ENCODE results near the gene SLC13A3.

The SLC13A3 gene, protein sequence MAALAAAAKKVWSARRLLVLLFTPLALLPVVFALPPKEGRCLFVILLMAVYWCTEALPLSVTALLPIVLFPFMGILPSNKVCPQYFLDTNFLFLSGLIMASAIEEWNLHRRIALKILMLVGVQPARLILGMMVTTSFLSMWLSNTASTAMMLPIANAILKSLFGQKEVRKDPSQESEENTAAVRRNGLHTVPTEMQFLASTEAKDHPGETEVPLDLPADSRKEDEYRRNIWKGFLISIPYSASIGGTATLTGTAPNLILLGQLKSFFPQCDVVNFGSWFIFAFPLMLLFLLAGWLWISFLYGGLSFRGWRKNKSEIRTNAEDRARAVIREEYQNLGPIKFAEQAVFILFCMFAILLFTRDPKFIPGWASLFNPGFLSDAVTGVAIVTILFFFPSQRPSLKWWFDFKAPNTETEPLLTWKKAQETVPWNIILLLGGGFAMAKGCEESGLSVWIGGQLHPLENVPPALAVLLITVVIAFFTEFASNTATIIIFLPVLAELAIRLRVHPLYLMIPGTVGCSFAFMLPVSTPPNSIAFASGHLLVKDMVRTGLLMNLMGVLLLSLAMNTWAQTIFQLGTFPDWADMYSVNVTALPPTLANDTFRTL

DNA sequence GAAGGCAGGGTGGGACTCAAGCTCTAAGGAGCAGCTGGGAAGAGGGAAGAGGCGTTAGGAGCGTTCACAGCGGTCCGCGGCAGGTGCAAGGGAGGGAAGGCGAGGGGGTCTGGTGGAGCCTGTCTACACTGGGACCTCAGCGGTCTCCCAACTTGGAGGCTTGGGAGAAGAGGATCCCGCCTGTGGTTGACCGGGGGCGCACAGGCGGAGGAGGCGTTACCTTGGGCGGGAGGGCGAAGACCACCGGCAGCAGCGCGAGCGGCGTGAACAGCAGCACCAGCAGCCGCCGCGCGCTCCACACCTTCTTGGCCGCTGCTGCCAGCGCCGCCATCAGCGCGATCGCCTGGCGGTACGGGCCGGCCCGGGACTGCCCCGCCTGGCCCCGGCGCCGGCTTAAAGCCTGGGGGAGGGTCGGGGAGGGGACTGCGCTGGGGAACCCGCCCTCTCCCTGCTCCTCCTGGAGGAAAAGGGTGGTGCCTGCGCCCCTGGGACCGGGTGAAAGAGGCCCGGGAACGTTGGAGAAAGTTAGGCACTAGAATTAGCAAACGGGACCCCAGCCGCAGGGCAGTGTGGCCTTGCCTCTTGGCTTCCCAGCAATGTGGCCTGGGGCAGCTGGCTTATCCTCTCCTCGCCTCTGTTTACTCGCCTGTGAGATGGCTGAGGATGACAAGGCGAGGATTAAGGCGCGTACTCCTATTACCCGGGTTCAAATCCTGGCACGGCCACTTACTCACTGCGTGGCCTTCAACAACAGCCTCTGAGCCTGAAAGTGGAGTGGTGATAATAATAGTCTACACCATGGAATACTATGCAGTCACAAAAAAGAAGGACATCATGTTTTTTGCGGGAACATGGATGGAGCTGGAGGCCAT lies at the start of gene SLC13A3:
Gene SLC13A3, minus strand, starts transcription at position 369 of the 872 bp plus-strand sequence. Its CDS starts 38 bp downstream, at position 331.
- no peak for DNase-seq (ENCODE audit: low read depth)

DNA sequence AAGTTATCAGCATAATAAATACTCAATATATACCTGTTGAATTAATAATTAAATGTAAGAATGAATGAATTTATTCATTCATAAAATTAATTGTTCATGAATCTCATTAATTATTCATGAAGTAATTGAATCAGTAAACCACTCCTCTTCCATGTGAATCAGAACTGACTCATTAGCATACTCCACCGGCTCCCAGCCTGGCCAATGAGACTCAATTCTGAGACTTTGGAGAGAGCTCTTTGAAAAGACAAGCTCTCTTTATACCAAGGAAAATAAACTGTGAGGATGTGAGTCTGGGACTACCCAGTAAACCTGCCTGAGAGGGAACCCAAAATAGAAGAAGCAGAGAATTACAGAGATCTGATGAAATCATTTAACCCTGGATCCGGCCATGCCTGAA lies 49.8 kb upstream of the SLC13A3 start:
- no peak for DNase-seq (ENCODE audit: low read depth)

DNA sequence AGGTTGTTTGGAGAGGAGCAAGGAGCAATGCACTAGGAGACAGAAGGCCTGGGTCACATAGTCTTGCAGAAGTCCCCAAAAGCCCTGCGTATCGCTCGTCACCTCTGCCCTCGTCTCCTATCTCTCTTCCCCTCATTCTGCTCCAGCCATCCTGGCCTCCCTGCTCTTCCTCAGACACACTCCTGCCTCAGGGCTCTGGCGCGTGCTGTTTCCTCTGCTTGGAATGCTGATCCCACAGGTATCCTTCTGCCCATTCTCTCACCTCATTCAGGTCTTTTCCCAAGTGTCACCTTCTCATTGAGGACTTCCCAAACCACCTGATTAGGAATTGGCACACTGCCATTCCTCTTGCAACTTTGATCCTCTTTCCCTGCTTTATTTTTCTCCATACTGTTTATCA lies 49.2 kb upstream of the SLC13A3 start:
- no peak for DNase-seq (ENCODE audit: low read depth)

DNA sequence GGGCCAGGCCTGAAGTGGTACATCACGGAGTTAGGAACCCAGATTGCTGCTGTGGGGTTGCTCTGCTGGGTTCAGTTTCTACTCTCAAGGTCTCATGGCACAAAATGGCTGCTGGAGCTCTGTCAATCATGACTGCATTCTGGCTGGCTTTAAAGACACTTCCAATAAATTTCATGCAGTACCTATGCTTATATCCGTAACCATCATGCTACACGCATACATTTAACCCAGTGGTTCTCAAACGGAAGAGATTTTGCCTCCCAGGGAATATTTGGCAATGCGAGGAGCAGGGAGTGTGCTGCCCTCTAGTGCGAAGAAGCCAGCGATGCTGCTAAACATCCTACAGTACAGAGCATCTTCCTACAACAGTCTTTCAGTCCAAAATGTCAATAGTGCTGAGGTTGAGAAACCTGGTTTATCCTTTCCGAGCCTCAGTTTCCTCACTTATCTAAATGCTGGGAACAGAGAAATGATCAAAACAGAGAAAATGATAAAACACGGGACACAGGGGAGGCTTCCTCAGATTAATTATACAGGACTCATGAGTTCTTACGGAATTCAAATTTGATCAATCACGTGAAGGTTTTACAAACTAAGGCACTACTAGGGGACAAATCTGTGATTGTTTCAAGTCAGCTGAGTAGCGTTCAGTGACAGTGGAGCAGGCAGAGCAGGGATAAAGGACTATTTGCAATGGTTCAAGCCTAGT lies 48.5 kb upstream of the SLC13A3 start:
- DNase-seq (ENCODE audit: low read depth) = no peak

DNA sequence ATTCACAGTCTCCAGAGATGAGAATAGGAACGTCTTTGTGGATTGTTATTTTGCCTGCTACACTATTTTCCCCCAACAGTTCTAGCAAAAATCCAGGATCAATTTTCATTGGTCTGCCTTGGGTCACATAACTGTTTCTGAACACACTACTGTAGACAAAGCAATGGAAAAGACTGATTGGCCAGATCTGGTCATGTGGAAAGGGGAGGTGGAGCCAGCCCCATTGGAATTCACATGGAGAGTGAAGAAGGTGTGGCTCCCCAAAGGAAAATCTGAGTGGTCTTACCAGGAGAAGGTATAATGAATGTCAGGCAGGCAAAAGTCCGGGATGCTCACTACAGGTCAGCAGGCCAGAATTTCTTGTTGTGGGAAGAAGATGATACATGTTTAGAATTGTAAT lies 47.5 kb upstream of the SLC13A3 start:
- no peak for DNase-seq (ENCODE audit: low read depth)

DNA sequence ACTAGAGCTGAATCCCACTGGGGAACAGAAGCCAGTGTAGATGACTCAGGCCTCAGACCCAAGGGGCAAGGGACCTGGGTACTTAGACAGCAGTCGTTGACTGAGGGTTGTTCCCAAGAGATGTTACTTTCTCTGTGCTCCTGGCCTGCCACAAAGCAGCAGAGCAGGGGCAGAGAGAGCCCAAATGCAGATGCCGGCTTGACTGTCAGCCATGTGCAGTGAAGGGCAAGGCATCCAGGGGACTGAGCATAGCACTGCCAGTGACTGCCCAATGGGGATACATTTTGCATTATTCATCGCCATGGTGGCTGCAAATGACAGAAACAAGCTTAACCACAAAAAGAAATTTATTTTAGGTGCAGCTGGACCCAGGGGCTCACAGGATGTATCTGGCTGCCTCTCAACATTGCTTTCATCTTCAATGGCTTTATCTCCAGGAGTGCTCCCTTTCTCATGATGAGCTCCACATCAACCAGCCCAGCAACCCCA lies 45.6 kb upstream of the SLC13A3 start:
- DNase-seq (ENCODE audit: low read depth) = no peak

DNA sequence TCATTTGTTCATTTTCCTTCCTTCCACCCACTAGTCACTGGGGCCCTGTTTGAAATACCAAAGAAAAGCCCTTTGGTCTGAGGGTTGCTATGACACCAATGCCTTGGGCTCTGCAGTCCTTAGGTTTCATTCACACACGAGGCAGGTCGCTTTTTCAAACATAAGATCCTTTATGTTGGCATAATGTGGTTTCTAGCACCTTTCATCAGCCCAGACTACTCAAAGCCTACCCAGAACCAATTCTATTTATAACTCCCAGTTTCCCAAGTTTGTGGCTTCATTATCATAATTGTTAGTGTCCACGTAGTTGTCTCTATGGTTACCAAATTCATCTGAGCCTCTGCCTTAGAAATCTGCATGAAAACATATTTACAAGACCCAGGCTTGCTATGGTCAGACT lies 44.6 kb upstream of the SLC13A3 start:
- DNase-seq (ENCODE audit: low read depth) = no peak

DNA sequence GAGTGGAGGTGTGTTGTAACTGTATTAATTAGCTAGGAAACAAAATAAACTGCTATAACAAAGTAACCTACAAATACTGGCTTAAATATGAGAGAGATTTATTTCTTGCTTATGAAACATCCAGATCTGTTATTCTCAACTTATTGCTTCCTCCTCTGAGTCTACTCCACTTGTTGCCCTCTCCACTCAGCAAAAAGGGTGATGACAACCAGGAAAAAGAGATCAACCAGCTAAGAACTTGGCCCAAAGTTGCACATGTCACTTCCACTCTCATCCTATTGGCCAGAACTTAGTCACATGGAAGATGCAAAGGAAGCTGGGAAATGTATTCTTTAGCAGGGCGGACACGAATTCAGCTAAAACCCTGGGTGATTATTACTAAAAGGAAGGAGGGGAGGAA lies 43.2 kb upstream of the SLC13A3 start:
- no peak for DNase-seq (ENCODE audit: low read depth)

DNA sequence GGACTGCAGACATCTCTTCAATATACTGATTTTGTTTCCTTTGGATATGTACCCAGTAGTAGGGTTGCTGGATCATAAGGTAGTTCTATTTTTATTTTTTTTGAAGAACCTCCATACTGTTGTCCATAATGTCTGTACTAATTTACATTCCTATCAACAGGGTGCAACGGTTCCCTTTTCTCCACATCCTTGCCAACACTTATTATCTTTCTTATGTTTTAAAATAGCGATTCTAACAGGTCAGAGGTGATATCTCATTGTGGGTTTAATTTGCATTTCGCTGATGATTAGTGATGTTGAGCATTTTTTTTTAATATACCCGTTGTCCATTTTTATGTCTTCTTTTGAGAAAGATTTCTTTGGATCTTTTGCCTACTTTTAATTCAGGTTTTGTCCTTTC lies 39.9 kb upstream of the SLC13A3 start:
- DNase-seq (ENCODE audit: low read depth) = no peak

DNA sequence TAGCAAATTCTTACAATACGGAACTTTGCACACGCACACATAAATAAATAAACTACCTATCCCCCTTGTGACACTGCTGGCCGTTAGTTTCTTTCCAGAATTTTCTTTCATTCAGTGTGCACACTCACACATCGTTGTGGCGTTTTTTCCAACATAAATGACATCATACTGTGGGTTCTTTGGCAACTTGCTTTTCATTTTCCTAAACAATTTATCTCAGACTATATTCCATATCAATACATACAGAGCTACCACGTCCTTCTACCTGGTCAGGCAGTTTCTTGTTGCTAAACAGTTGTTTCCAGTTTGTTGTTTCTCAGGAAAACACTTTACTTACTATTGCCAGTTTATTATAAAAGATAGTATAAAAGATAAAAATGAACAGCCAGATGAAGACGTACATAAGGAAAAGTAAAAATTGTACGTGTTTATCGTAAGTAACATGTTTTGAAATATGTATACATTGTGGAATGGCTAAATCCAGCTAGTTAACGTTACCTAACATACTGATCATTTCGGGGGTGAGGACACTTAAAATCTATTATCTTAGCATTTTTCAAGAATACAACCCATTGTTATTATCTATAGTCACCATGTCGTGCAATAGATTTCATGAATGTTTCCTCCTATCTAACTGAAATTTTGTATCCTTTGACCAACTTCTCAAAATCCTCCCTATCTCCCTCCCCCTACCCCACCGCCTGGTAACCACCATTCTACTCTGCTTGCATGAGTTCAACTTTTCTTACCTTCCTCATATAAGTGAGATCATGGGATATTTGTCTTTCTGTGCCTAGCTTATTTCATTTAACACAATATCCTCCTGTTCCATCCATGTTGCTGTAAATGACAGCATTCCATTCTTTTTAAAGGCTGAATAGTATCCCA lies 39.2 kb upstream of the SLC13A3 start:
- DNase-seq (ENCODE audit: low read depth) = no peak

DNA sequence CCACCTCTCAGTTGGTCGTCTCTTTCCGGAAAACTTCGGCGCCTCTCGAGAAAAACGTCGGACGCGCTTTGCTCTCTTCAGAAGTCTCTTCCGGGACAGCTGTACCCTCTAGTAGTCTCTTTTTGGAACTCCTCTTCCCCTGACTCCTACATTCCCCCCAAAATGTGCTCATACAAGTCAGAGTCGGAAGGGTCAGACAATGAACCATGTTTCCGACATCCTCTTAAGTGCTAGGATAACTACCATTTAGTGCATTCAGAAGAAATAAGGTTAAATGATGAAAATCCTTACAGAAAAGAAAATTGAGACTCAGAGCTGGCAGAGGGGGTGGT lies 38.5 kb upstream of the SLC13A3 start:
- DNase-seq (ENCODE audit: low read depth) = no peak

DNA sequence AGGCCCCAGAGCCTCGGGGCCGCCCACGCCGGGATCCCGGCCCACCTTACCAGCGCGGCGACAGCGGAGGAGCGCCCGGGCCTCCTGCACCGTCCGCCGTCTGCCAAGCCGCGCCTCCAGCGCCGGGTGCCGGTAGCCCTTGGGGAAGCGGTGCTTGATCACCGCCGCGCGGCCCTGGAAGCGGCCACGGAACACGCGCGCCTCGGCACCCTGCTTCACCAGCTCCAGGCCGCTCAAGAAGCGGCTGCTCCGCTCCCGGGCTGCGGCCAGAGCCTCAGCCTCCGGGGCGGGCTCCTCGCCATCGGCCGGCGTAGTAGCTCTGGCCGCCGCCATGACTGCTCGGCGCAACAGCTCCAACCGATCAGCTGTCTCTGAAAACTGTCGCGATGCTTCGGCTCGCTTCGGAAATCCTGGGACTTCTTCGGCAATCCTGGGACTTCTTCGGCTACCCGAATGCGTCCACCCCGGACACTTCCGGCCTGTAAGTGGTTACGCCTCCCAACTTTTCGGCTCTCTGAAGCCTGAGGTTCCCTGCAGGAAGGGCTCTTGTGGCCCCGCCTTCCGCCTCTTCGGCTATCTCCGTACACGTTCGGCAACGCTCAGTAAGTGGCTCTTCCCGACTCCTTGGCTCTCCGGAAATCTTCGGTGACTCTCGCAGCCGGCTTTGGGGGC lies 38.0 kb upstream of the SLC13A3 start, which contains the start of gene TP53RK:
Gene TP53RK, minus strand, starts transcription at position 363 of the 672 bp plus-strand sequence. Its CDS starts 30 bp downstream, at position 333.
- peak; percentile 75 for DNase-seq (ENCODE audit: low read depth)

DNA sequence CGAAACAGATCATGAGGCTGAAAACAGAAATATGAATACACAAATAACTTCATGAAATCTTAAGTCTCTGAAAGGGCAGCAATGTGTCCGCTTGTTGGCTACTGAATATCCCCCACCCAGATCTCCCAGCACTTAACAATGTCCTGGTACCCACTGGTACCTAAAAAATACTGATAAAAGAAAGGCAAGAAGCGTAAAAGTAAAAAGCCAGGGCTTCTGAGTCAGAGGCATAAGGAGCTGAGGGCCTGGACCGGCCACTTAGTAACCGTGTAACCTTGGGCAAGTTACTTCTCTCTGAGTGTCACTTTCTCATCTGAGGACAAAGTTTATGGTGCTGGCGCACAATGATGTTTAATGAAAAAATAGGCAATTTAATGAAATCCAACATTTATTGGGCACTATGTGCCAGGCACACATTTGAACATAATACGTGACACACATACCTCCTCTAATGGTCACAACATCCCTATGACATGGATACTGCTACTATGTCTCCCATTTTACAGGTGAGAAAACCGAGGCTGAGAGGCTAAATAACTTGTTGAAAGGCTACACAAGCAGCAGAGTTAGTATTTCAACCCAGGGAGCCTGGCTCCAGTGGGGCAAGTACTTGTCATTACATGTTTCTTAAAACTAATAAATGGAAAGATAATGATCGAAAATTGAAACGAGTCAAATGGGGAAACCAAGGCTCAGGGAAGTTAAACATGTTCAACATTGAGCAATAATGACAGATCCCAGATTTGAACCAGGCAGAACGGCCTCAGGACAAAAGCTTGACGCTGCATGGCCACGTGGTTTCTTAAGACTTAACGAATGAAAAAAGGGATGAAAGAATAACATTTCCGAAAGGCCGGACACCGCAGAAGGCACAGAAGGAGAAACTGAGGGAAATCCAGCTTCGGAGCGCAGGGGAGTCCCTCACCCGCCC lies 37.2 kb upstream of the SLC13A3 start:
- DNase-seq (ENCODE audit: low read depth) = no peak

DNA sequence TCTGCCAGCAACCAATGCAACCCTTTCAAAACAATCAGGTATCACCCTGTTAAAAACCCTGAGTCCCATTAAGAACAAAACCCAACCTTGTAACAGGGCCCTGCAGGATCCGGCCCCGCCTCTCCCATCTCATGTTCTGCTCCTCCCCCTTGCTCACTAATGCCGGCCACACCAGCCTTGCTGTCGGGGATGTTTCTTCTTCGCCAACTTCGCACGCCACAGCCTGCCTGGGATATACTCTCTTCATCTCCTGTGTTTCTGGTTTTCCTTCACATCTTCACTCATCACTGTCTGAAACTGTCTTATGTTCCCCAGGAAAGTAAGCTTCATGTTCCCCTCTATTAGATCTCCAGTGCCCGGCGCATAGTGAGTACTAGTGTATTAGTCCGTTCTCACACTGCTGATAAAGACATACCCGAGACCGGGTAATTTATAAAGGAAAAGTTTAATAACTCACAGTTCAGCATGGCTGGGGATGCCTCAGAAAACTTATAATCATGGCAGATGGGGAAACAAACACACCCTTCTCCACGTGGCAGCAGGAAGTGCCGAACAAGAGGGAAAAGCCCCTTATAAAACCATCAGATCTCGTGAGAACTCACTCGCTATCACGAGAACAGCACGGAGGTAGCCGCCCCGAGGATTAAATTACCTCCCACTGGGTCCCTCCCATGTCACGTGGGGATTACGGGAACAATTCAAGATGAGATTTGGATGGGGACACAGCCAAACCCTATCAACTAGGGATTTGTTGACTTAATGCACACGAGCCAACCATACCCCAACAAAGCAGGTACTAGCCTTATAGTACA lies 32.9 kb upstream of the SLC13A3 start:
- no peak for DNase-seq (ENCODE audit: low read depth)

DNA sequence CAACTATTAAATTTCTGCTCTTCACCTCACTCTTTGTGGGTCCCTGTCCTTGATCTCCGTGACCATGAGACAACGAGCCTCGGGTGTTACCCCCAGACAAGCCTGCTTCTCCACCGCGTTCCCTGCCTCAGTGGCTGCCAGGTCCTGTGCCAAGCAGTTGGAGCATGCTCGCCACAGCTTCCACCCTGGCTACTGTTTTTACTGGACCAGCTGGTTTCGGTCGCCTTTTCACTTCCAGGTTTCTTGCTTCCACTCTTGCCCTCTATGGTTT lies 32.3 kb upstream of the SLC13A3 start:
- DNase-seq (ENCODE audit: low read depth) = no peak

DNA sequence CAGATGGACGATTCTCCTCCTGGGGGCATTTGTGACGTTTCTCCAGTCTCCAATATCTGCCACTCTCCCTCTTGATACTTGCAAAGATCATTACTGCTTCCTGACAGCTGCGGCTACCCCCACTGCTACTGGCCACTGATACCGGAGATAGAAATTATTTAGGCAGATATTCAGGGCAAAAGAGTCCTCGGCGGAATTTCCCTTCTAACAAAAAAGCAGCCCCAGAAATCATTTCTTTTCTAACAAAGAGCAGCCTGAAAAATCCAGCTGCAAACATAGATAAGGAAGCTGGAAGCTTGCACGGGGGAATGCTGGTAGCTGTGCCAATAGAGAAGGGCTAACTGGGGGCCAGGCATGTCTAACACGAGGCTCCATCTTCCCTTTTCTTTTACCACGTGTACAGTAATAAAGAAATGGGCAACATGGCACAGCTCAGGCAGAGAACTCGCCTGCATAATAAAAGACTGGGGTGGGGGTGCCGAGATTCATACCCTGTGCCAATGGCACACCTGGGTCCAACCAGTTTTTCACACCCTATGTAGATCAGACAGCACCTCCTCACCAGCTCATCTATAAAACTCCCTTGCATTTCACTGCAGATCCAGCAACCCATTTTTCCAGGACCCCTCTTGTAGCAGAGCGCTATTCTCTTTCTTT lies 31.9 kb upstream of the SLC13A3 start:
- DNase-seq (ENCODE audit: low read depth) = no peak

DNA sequence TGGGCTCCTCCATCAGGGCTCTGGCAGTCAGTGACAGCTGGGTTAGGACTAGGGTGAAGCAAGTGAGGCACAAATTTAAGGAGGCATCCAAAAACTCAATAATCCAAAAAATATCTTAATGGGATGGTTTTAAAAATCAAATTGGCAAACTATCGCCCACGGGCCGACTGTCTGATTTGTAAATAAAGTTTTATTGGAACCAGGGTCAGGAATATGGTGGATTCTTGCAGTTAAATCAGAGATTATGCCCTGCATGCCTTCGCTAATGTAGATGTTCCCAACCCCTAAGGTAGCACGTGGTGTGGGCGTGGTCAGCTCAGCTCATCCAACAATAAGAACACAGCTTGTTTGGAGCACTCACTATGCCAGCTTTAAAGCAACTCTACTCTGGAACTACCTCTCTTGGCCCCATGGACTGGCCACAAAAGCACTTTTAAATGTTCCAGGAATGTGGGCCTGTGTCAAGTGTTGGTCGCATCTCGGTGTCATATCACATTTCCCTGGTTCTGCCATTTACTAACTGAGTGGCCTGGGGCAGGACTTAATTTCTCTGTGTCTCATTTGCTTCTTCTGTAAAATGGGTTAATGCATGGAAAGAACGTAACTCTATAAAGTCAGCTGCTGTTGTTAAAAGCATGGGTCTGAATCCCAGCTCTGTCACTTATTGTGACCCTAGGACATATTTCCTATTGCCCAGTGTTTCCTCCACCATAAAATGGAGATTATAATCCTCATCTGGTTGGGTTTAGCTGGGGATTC lies 31.0 kb upstream of the SLC13A3 start:
- DNase-seq (ENCODE audit: low read depth) = no peak
